Neural cell (in vitro differentiated cells): Measurements from ENCODE around the gene NAV1. TPM values are rescaled to one million over a fixed set of nuclear protein-coding genes. Genes with fewer than 3 reads are reported as not detected.

Experiments
- H2AFZ ChIP-seq: fragments of 200-600, 300-800 bp; sonication (generic), shearing (Covaris generic); 2 replicates; pipeline ENCODE4 v1.6.0; 2014; ENCODE audit warnings: low read depth, mild to moderate bottlenecking, antibody characterized with exemption, low read length, moderate library complexity
- H3F3A ChIP-seq: fragments of 200-600 bp; shearing (Covaris generic); 2 replicates; pipeline ENCODE4 v1.6.1; 2016; ENCODE audit warnings: mild to moderate bottlenecking, moderate library complexity, mixed read lengths, antibody characterized with exemption, low read length; ENCODE audit not compliant: insufficient read depth, poor library complexity, severe bottlenecking
- H3K27ac ChIP-seq: fragments of 200-600, 300-800 bp; sonication (generic), shearing (Covaris generic); 2 replicates; pipeline ENCODE4 v1.5.1; 2014; ENCODE audit warnings: mild to moderate bottlenecking, low read length, moderate library complexity
- H3K27me3 ChIP-seq: fragments of 300-800, 200-600 bp; sonication (generic), shearing (Covaris generic); 2 replicates; pipeline ENCODE4 v1.6.0; 2014; ENCODE audit warnings: mild to moderate bottlenecking, low read depth, low read length, moderate library complexity; ENCODE audit not compliant: insufficient read depth
- H3K36me3 ChIP-seq: fragments of 300-800, 200-600 bp; sonication (generic), shearing (Covaris generic); 2 replicates; pipeline ENCODE4 v1.5.1; 2014; ENCODE audit warnings: mild to moderate bottlenecking, antibody characterized with exemption, low read length, moderate library complexity; ENCODE audit not compliant: insufficient read depth
- H3K4me2 ChIP-seq: fragments of 300-800, 200-600 bp; sonication (generic), shearing (Covaris generic); 2 replicates; pipeline ENCODE4 v1.6.0; 2014; ENCODE audit warnings: mild to moderate bottlenecking, low read length
- H3K4me3 ChIP-seq: fragments of 300-800, 200-600 bp; sonication (generic), shearing (Covaris generic); 2 replicates; pipeline ENCODE4 v1.5.1; 2014; ENCODE audit warnings: mild to moderate bottlenecking, low read length, moderate library complexity
- H3K79me2 ChIP-seq: fragments of 200-600 bp; shearing (Covaris generic); replicated peaks from 2 replicates; pipeline ENCODE4 v1.6.0; 2014; ENCODE audit warnings: mild to moderate bottlenecking, low read length, moderate library complexity; ENCODE audit not compliant: insufficient read depth
- H3K9ac ChIP-seq: fragments of 300-800, 200-600 bp; sonication (generic), shearing (Covaris generic); 2 replicates; pipeline ENCODE4 v1.6.1; 2016; ENCODE audit warnings: mild to moderate bottlenecking, low read length, mixed read lengths
- H3K9me2 ChIP-seq: fragments of 200-600 bp; shearing (Covaris generic); 2 replicates; pipeline ENCODE4 v1.6.1; 2016; ENCODE audit warnings: mild to moderate bottlenecking, low read length, mixed read lengths; ENCODE audit not compliant: insufficient read depth
- H3K9me3 ChIP-seq: fragments of 200-600, 300-800 bp; sonication (generic), shearing (Covaris generic); 2 replicates; pipeline ENCODE4 v1.6.1; 2016; ENCODE audit warnings: mild to moderate bottlenecking, mixed run types, low read length, moderate library complexity, mixed read lengths
- H4K20me1 ChIP-seq: fragments of 200-600 bp; shearing (Covaris generic); 2 replicates; pipeline ENCODE4 v1.6.1; 2016; ENCODE audit warnings: mild to moderate bottlenecking, mixed run types; ENCODE audit not compliant: insufficient read depth
- CTCF ChIP-seq: fragments of 450-650 bp; IDR thresholded peaks from 2 replicates; pipeline ENCODE4 v1.5.1; 2014; ENCODE audit warnings: antibody characterized with exemption, mild to moderate bottlenecking, moderate library complexity; ENCODE audit not compliant: poor library complexity, severe bottlenecking
- EP300 ChIP-seq: fragments of 450-650 bp; conservative IDR thresholded peaks from 2 replicates; pipeline ENCODE4 v1.6.1; 2014; ENCODE audit warnings: antibody characterized with exemption, mild to moderate bottlenecking, moderate library complexity; ENCODE audit not compliant: poor library complexity, severe bottlenecking
- EZH2 ChIP-seq: fragments of 200-600, 300-800 bp; shearing (Covaris generic), sonication (generic); IDR thresholded peaks from 2 replicates; pipeline ENCODE4 v1.6.1; 2014; ENCODE audit warnings: antibody characterized with exemption, low read length, borderline replicate concordance, mild to moderate bottlenecking; ENCODE audit not compliant: insufficient read depth, poor library complexity, severe bottlenecking
- MXI1 ChIP-seq: fragments of 450-650 bp; conservative IDR thresholded peaks from 2 replicates; pipeline ENCODE4 v1.6.1; 2014; ENCODE audit warnings: antibody characterized with exemption, mild to moderate bottlenecking; ENCODE audit not compliant: poor library complexity, severe bottlenecking
- POLR2AphosphoS5 ChIP-seq: IDR thresholded peaks from 2 replicates; pipeline ENCODE4 v1.6.1; 2012
- RAD21 ChIP-seq: fragments of 450-650 bp; conservative IDR thresholded peaks from 2 replicates; pipeline ENCODE4 v1.6.1; 2014; ENCODE audit warnings: antibody characterized with exemption, mild to moderate bottlenecking, moderate library complexity
- REST ChIP-seq: IDR thresholded peaks from 2 replicates; pipeline ENCODE4 v1.6.1; 2012; ENCODE audit warnings: borderline replicate concordance
- SMC3 ChIP-seq: fragments of 450-650 bp; conservative IDR thresholded peaks from 2 replicates; pipeline ENCODE4 v1.6.1; 2014; ENCODE audit warnings: antibody characterized with exemption, mild to moderate bottlenecking, moderate library complexity; ENCODE audit not compliant: poor library complexity
- TAF1 ChIP-seq: IDR thresholded peaks from 2 replicates; pipeline ENCODE4 v1.6.1; 2012; ENCODE audit warnings: low read depth
- polyA plus RNA-seq: library from polyadenylated mRNA; depleted of rRNA; stranded (reverse); fragments of >200 nt; gene quantifications from 2 replicates; pipeline ENCODE4 v1.2.3, GENCODE V29; 2014

Gene NAV1
- polyA plus RNA-seq, 1 donor from 2014 or later, result 33.2 TPM

- no peaks in the 10 kb centered on the region for H3K79me2 ChIP-seq
- H3K9me2 ChIP-seq, result no peaks in the 10 kb centered on the region
- H3K4me2 ChIP-seq, result no peak overlapping the region
- H3K27me3 ChIP-seq, result no peaks in the 10 kb centered on the region
- no peak overlapping the region for H3K27ac ChIP-seq
- TF ChIP-seq REST, result no peak
- no peaks in the 10 kb centered on the region for H3K36me3 ChIP-seq
- no peak overlapping the region for H3K9ac ChIP-seq
- no peaks in the 10 kb centered on the region for H3F3A ChIP-seq
- H4K20me1 ChIP-seq, result no peaks in the 10 kb centered on the region
- no peak overlapping the region for H2AFZ ChIP-seq
- no peaks in the 10 kb centered on the region for H3K9me3 ChIP-seq
- no peak overlapping the region for H3K4me3 ChIP-seq
Measured at GRCh38 chr1:201495551-201496295, 43.2 kb upstream of the NAV1 start.

GRCh38 chr1:201496296-201496690, 42.6 kb upstream of the NAV1 start:
- Histone ChIP-seq H3K4me2 (no peak overlapping the region), H3K4me3 (no peak overlapping the region), H3K27ac (no peak overlapping the region), H3K36me3 (no peaks in the 10 kb centered on the region), H3F3A (no peaks in the 10 kb centered on the region), H3K9me2 (no peaks in the 10 kb centered on the region), H4K20me1 (no peaks in the 10 kb centered on the region), H2AFZ (no peak overlapping the region), H3K9ac (no peak overlapping the region), H3K27me3 (no peaks in the 10 kb centered on the region), H3K9me3 (no peaks in the 10 kb centered on the region), H3K79me2 (no peaks in the 10 kb centered on the region)
- TF ChIP-seq EP300 (no peak), POLR2AphosphoS5 (no peak), TAF1 (no peak), SMC3 (no peak), REST (no peak), EZH2 (no peak), CTCF (no peak), MXI1 (no peak), RAD21 (no peak)
